KOPT-K1 (cell line): ENCODE data around the gene MAP10.
"Not testable (repeated sequence)": the region's sequence is repeated elsewhere in the genome, so short reads cannot be mapped to it uniquely, and the experiment has no call there.

Source experiments
- H3K27ac ChIP-seq: fragments of 200-600 bp; sonication (generic); 2 replicates; pipeline ENCODE4 v1.5.1; 2016; ENCODE audit warnings: antibody characterized with exemption, mild to moderate bottlenecking, low read depth, low read length; ENCODE audit not compliant: poor library complexity, severe bottlenecking
- H3K36me3 ChIP-seq: fragments of 200-600 bp; sonication (generic); 2 replicates; pipeline ENCODE4 v1.5.1; 2017; ENCODE audit warnings: antibody characterized with exemption, mild to moderate bottlenecking, low read length, moderate library complexity; ENCODE audit not compliant: insufficient read depth
- H3K9me3 ChIP-seq: fragments of 200-600 bp; sonication (generic); 2 replicates; pipeline ENCODE4 v1.5.1; 2017; ENCODE audit warnings: antibody characterized with exemption, low read length, mild to moderate bottlenecking; ENCODE audit not compliant: insufficient read depth, poor library complexity, severe bottlenecking

MAP10 gene, protein sequence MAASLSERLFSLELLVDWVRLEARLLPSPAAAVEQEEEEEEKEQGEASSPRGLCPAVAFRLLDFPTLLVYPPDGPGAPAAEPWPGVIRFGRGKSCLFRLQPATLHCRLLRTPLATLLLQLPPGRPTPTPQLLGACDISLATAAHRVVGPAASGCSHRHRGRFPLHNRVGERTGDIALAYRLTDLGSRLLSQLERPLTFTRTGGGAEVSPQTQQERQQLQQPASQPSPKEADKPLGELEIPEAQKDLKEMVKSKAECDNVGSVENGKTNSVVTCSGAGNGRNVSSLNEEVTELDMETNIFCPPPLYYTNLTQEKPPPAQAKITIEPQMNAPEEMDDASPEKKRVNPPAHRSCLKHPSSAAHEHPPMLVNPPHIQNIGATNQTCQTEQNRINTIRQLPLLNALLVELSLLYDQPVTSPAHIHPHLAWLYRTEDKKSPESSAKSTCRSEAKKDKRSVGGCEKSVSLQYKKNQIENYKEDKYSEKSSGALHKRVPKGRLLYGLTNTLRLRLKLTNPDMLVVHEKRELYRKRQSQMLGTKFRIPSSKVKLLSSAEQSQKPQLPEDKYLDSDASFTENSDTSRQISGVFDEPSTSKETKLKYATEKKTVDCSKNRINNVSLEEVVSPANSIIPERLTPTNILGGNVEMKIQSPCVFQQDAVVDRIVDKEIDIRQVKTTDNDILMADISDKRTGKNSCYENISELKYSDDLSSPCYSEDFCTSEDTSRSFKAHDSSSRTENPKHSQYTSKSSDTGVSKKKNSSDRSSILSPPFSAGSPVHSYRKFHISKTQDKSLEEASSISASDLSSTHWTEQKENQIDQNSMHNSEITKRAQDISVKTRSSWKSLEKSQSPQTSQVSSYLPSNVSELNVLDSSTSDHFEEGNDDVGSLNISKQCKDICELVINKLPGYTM

DNA sequence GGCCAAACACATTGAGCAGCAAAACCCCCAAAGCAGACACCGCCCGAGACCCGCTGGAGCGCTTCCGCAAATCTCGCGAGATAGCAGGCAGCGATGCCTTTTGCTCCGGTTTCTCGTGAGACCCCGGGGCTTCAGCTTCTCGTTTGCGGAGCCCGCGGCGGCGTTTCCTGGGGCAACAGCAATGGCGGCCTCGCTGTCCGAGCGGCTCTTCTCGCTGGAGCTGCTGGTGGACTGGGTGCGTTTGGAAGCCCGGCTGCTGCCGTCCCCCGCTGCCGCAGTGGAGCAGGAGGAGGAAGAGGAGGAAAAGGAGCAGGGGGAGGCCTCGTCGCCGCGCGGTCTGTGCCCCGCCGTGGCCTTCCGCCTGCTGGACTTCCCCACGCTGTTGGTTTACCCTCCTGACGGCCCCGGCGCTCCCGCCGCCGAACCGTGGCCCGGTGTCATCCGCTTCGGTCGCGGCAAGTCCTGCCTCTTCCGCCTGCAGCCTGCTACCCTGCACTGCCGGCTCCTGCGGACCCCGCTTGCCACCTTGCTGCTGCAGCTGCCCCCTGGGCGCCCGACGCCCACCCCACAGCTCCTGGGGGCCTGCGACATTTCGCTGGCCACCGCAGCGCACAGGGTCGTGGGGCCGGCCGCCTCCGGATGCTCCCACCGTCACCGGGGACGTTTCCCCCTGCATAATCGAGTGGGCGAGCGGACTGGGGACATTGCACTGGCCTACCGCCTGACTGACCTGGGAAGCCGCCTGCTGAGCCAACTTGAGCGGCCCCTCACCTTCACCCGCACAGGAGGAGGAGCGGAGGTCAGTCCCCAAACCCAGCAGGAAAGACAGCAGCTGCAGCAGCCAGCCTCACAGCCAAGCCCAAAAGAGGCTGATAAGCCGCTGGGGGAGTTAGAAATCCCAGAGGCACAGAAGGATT is at the start of gene MAP10:
MAP10 (plus strand) TSS at position 148 of the 917 bp plus-strand sequence; CDS start at position 182, 34 bp downstream.
- H3K27ac ChIP-seq, result peak within 1 kb of the TSS; percentile 88
- H3K36me3 ChIP-seq, result no peaks in the 10 kb centered on the region
- no peaks in the 10 kb centered on the region for H3K9me3 ChIP-seq

DNA sequence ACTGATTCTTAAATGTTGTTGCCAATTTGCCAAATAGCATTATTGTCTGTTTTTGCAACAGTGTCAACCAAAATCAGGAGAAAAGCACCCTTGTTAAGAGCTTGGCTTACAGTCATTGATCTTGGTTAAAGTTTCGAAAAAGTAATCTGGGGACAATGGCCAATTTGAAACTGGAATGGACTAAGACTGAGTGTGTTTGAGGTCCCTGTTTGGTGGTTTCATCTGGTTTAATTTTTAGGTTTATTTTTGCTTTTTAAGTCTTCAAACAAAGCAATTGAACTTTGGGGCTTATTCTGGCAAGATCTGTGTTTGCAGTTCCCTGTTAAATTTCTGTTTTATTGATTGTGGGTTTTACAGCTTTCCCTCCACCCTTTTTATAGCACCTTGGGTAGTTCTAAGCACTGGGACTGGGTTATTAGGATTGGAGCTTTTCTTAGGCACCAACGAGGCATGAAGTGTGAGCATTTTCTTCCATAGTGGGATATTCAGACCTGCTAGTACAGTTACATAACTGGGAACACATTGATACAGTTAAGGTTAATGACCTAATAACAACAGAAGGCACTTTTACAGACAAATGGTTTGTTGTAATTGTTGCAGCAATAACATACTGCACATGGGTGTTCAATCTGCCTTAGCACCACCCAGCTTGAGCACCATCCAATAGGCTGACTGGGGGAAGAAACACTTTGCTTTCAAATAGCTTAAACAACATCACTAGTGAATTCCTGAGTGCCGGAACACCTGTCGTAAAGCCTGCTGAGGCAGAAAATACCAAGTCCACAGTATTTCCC is 40.6 kb upstream of the MAP10 start:
- H3K9me3 ChIP-seq, result peaks cover 11% of the 10 kb centered on the region
- no peak overlapping the region for H3K27ac ChIP-seq
- no peaks in the 10 kb centered on the region for H3K36me3 ChIP-seq

DNA sequence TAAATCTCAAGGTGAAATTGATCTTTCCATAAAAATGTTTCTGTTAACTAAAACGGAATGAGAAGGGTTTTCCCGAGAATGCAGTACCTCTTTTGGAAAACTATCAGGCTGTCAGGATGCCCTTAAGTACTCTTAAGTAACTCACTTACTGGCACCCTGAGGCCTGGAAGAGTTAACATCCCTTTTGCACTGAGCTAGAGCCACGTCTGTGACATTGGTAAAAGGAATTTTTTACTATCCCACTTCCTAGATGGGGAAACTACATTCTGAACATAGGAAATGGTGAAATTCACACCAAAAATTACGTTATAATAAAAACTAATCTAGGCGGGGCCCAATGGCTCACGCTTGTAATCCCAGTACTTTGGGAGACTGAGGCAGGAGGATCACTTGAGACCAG is 39.7 kb upstream of the MAP10 start:
- Histone ChIP-seq H3K27ac (no peak overlapping the region), H3K36me3 (no peaks in the 10 kb centered on the region), H3K9me3 (peaks cover 11% of the 10 kb centered on the region)

DNA sequence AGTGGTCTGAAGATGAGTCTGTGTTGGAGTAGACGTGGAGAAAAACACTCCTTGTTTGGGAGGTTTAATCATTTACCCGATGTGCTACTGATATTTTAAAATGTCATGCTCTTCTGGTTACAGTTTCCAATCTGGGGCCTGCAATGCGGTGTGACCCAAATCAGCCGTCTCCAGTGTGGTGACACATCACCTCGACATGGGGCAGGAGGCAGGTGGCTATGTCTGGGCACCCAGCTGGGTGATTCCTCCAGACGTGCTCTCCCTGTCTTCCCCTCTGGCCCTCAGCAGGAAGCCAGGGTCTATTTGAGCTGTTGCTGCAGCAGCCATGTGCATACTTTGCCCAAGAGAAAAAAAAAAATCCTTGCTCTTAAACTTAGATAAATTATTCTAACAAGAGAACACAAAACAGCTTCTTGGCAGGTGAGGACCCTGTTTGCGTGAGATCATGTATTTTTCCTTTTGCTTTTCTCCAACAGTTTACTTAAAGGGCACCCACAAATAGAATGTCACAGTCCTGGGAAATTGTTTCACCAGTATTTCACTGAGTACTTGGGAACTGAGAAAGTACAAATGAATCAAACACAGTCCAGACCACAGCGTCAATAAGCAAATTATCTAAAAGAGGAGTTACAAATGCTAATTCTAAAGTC is 38.9 kb upstream of the MAP10 start:
- no peaks in the 10 kb centered on the region for H3K36me3 ChIP-seq
- H3K27ac ChIP-seq, result no peak overlapping the region
- H3K9me3 ChIP-seq, result peaks cover 11% of the 10 kb centered on the region

DNA sequence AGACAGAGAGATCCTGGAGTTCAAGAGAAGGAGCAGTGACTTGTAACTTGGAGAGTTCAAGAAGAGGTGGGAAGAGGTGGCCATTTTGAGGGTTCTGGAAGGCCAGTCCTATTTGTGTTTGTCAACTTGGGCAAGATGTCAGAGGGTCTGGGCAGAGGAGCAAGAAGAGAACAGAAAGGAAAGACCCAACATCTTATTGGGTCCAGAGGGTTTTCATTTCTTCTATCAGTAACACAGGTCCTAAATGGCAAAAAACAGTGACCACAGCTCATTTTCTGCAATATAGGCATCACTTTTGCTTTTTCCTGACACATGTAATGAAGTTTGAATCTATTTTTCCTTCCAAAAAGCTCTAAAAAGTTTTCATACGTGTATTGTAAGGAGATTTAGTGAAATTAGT is 38.3 kb upstream of the MAP10 start:
- no peaks in the 10 kb centered on the region for H3K36me3 ChIP-seq
- H3K27ac ChIP-seq, result no peak overlapping the region
- peaks cover 11% of the 10 kb centered on the region for H3K9me3 ChIP-seq

DNA sequence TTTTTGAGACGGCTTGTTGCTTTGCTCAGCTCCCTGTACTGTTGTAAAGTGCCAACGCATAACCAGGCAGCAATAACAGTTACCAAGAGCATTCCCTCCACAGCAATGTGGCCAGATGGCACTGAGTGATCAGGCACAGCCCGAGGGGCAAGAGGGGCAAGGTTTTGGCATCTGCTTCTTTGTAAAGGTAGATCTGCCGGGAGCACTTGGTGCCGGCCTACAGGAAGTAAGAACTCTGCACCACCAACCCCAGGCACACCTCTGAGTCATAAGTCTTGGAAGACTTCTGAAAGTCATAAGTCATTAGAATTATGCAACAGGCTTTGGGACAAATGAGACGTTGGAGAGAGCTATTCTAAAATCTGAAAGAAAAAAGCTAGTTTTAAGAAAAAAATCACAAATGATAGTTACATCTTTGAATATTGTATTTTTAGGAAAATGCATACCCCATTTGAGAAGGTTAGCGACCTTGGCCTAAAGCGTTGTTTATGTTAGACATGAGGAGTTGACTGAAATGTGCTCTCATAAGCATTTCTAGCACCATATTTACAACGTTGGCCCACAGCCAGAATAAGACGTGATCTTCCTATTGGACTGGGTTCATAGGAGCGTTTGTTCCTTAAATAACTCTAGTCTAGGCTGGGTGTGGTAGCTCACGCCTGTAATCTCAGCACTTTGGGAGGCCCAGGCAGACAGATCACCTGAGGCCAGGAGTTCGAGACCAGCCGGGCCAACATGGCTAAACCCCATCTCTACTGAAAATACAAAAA is 37.7 kb upstream of the MAP10 start:
- peaks cover 11% of the 10 kb centered on the region for H3K9me3 ChIP-seq
- no peak overlapping the region for H3K27ac ChIP-seq
- no peaks in the 10 kb centered on the region for H3K36me3 ChIP-seq

DNA sequence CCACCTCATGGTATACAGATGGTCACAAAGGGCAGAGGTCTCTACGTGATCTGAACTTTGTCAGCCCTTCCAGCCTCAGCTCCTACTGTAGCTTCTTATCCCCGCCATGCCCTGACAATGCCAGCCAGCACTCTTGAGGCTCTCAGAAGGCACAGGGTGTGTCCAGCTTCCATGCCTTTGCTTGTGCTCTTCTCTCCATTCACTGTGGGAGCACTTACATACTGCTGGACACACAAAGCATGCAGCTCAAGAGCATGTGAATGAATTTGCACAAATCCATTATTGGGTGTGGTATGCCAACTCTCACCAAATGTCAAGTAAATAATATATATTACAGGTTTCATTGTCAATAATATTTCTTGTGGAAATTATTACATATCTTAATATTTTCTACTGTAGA is 36.4 kb upstream of the MAP10 start:
- H3K9me3 ChIP-seq, result peaks cover 2% of the 10 kb centered on the region
- no peaks in the 10 kb centered on the region for H3K36me3 ChIP-seq
- no peak overlapping the region for H3K27ac ChIP-seq

DNA sequence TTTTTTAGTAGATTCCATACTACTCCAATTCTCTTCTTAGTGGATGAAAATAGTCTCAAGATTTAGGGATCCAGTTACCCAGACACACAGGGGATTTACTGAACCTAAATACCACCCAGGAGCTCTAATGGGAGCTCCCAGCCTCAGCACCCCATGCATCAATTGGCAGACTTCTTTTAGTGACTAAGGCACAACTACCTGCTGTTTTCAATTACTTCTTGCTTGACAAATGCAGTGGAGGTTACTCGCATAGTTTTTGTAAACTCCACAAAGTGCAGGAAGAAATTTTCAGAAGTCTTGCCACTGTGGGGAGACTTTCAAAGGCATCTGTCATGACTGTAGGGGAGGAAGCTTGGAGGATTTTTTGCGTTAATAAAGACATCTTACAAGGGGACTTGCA is 35.5 kb upstream of the MAP10 start:
- H3K9me3 ChIP-seq, result no peaks in the 10 kb centered on the region
- no peak overlapping the region for H3K27ac ChIP-seq
- no peaks in the 10 kb centered on the region for H3K36me3 ChIP-seq

DNA sequence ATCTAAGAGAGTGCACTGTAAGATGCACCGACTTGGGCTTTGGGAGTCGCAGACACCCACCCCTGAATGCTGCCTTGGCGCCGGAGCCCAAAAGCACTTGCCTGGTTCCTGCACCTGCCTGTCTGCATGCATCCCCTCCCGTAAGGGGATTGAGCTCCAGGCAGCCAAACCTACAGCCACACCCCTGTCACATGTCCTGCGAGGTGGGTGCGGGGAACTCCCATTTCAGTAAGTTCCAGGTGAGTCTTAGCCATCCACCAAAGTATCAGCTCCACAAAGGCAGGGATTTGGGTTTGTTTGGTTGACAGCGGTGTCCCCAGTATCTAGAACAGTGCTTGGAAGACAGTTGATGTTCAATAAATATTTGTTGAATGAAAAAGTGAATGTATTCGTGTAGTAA is 31.5 kb upstream of the MAP10 start:
- Histone ChIP-seq H3K36me3 (no peaks in the 10 kb centered on the region), H3K27ac (no peak overlapping the region), H3K9me3 (no peaks in the 10 kb centered on the region)

DNA sequence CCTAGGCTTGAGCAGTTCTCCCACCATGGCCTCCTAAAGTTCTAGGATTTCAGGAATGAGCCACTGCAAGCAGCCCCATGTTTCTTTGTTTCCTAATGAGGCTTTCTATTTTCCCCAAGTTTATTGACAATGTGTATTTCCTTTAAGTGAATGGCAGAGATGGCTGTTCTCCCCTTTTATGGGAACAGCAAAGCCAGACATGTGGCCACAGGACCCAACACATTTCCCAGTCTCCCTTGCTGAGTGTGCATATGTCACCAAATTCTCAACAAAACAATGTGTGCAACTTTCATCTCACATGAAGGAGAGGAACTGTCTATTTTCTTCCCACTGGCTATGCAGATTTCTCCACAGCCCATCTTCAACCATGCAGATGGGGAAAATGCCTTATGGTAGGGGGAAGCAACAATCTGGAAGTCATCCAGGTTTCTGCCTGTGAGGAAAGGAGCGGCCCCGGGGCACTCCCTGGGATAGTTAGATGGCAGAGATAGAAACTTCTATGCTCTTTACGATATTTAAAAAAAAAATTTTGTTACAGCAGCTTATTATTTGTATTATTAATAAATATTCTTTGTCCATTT is 28.6 kb upstream of the MAP10 start:
- Histone ChIP-seq H3K9me3 (no peaks in the 10 kb centered on the region), H3K36me3 (no peaks in the 10 kb centered on the region), H3K27ac (no peak overlapping the region)

DNA sequence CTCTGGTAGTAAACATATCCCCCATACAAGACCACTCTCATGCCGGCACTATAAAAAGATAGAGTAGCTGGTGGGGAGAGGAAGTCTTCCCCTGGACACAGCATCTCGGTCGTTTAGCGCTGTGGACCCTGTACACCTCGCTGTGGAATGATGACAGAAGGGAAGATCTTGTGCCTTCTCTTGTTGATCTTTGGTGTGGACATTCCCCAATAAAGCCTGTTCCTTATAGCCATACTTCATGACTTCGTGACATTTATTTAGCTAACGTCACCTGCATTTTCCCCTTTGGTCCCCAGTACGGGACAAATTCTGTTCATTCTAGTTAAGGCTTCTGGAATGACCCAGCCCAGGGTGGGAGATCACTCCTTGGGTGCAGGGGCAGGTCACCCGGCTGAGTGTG is 24.9 kb upstream of the MAP10 start:
- Histone ChIP-seq H3K36me3 (no peaks in the 10 kb centered on the region), H3K27ac (no peak overlapping the region), H3K9me3 (no peaks in the 10 kb centered on the region)

DNA sequence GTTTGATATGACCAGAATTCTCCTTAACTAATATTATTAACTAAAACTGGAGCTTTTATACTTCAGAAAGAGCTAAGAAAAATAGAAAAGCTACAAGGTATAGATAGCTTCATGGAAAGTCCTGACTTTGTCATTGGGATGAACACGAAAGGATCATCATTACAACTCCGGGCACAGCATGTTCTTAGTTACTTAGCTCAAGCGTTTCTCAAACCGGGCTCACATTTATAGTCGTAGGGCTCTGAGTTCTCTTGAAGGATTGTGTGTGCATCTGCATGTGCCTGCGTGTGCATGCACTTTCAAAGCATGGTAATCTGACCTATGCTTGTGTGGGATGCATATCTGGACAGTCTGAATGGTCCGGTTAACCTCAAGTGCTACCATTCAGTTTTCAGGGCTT is 20.4 kb upstream of the MAP10 start:
- H3K36me3 ChIP-seq, result no peaks in the 10 kb centered on the region
- no peak overlapping the region for H3K27ac ChIP-seq
- H3K9me3 ChIP-seq, result no peaks in the 10 kb centered on the region

DNA sequence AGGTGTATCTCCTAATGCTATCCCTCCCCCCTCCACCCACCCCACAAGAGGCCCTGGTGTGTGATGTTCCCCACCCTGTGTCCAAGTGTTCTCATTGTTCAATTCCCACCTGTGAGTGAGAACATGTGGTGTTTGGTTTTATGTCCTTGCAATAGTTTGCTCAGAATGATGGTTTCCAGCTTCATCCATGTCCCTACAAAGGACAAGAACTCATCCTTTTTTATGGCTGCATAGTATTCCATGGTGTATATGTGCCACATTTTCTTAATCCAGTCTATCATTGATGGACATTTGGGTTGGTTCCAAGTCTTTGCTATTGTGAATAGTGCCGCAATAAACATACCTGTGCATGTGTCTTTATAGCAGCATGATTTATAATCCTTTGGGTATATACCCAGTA is 19.6 kb upstream of the MAP10 start:
- not testable (repeated sequence) for H3K36me3 ChIP-seq, H3K9me3 ChIP-seq, H3K27ac ChIP-seq
